Endothelial cell of umbilical vein (primary cell): ENCODE data around the gene KCTD14. TPM values are rescaled to one million over a fixed set of nuclear protein-coding genes. Genes with fewer than 3 reads are reported as not detected.

Source experiments
- BruUV-seq: library from RNA; stranded (reverse); fragments of 400-500 nt; replicated peaks from 2 replicates; lab custom pipeline; 2021; lab: Mats Ljungman, UMichigan
- CTCF ChIA-PET: fragments of 300-600, 350-600 bp; sonication (Branson Sonifier 250); formaldehyde crosslinking; loops from one replicate; lab custom pipeline; 2021; ENCODE audit warnings: antibody characterized with exemption, inconsistent platforms; lab: Charles Lee
- POLR2A ChIA-PET: fragments of 300-600, 350-600 bp; sonication (Branson Sonifier 250); formaldehyde crosslinking; loops from one replicate; lab custom pipeline; 2021; ENCODE audit warnings: antibody characterized with exemption, inconsistent platforms; lab: Charles Lee
- DNase-seq: peaks from one replicate; pipeline ENCODE4 v3.0.0-alpha.2; 2011; ENCODE audit warnings: low read depth, low spot score
- FAIRE-seq: peaks from 2 replicates; lab custom pipeline; 2011; peaks lifted over from hg19 to GRCh38; lab: Jason Lieb, UNC
- H2AFZ ChIP-seq: 2 replicates; pipeline ENCODE4 v1.6.0; 2012; ENCODE audit warnings: low read depth, low read length, control low read depth, inconsistent platforms
- H3K27ac ChIP-seq: 2 replicates; pipeline ENCODE4 v1.5.1; 2011; ENCODE audit warnings: low read depth, mild to moderate bottlenecking, control low read depth, low read length, moderate library complexity; ENCODE audit not compliant: insufficient read depth
- H3K27me3 ChIP-seq, 2 experiments: 2 replicates each; pipeline versions ENCODE4 v1.6.0 to v1.6.1; 2011; ENCODE audit warnings: low read length in 2 of 2, mixed read lengths in 1 of 2; ENCODE audit not compliant: control insufficient read depth in 2 of 2, insufficient read depth in 2 of 2
- H3K36me3 ChIP-seq, 2 experiments: 2 replicates in 1 of 2; 3 replicates in 1 of 2; pipeline ENCODE4 v1.5.1; 2011; ENCODE audit warnings: low read length in 2 of 2, mild to moderate bottlenecking in 1 of 2, moderate library complexity in 1 of 2; ENCODE audit not compliant: control insufficient read depth in 2 of 2, insufficient read depth in 2 of 2; ENCODE audit errors: extremely low read depth in 1 of 2
- H3K4me1 ChIP-seq: 3 replicates; pipeline ENCODE4 v1.5.1; 2011; ENCODE audit warnings: mild to moderate bottlenecking, low read length; ENCODE audit not compliant: control insufficient read depth, insufficient read depth; ENCODE audit errors: extremely low read depth
- H3K4me2 ChIP-seq: 2 replicates; pipeline ENCODE4 v1.6.1; 2011; ENCODE audit warnings: low read length, control low read depth, mixed read lengths; ENCODE audit not compliant: insufficient read depth
- H3K4me3 ChIP-seq, 3 experiments: fragments of 200-600 bp in 1 of 3; sonication (generic), shearing (Covaris generic) in 1 of 3; replicated peaks in 1 of 3; 2 replicates each; pipeline ENCODE4 v1.5.1; 2011 to 2016; ENCODE audit warnings: control low read depth in 3 of 3, low read length in 3 of 3, mild to moderate bottlenecking in 2 of 3, inconsistent platforms in 1 of 3, low read depth in 1 of 3, moderate library complexity in 1 of 3; ENCODE audit not compliant: insufficient read depth in 1 of 3
- H3K79me2 ChIP-seq: 2 replicates; pipeline ENCODE4 v1.6.0; 2012; ENCODE audit warnings: low read length, inconsistent platforms; ENCODE audit not compliant: control insufficient read depth, insufficient read depth
- H3K9ac ChIP-seq: replicated peaks from 2 replicates; pipeline ENCODE3; 2011; ENCODE audit warnings: low read length, control low read depth; ENCODE audit not compliant: insufficient read depth; ENCODE audit errors: extremely low read depth
- H3K9me1 ChIP-seq: replicated peaks from 3 replicates; pipeline ENCODE4 v1.6.0; 2011; ENCODE audit warnings: mild to moderate bottlenecking, low read length; ENCODE audit not compliant: control insufficient read depth, insufficient read depth; ENCODE audit errors: extremely low read depth
- H3K9me3 ChIP-seq: replicated peaks from 2 replicates; pipeline ENCODE4 v1.5.1; 2012; ENCODE audit warnings: low read length, inconsistent platforms; ENCODE audit not compliant: control insufficient read depth, insufficient read depth
- H4K20me1 ChIP-seq: replicated peaks from 2 replicates; pipeline ENCODE3; 2011; ENCODE audit warnings: mild to moderate bottlenecking, low read length; ENCODE audit not compliant: control insufficient read depth, insufficient read depth; ENCODE audit errors: extremely low read depth
- EZH2 ChIP-seq: IDR thresholded peaks from 2 replicates; pipeline ENCODE4 v1.6.1; 2012; ENCODE audit warnings: borderline replicate concordance, low read depth, mild to moderate bottlenecking, moderate library complexity, low read length, inconsistent platforms; ENCODE audit not compliant: severe bottlenecking
- FOS ChIP-seq: IDR thresholded peaks from 2 replicates; pipeline ENCODE4 v1.6.1; 2011; ENCODE audit warnings: mild to moderate bottlenecking, low read length, moderate library complexity, borderline replicate concordance; ENCODE audit not compliant: insufficient read depth
- GATA2 ChIP-seq: IDR thresholded peaks from 2 replicates; pipeline ENCODE4 v1.7.0; 2011; ENCODE audit warnings: low read depth, mild to moderate bottlenecking, moderate library complexity, mixed read lengths, low read length; ENCODE audit not compliant: insufficient read length, insufficient read depth
- JUN ChIP-seq: IDR thresholded peaks from 2 replicates; pipeline ENCODE4 v1.6.1; 2011; ENCODE audit warnings: borderline replicate concordance, low read depth; ENCODE audit not compliant: insufficient read length, insufficient read depth
- MYC ChIP-seq: IDR thresholded peaks from one replicate; pipeline ENCODE4 v1.6.1; 2011; ENCODE audit warnings: mild to moderate bottlenecking, low read depth, low read length
- POLR2A ChIP-seq: IDR thresholded peaks from 2 replicates; pipeline ENCODE4 v1.6.1; 2012; ENCODE audit warnings: low read depth, mild to moderate bottlenecking, control low read depth, low read length
- POLR2AphosphoS5 ChIP-seq: IDR thresholded peaks from 2 replicates; pipeline ENCODE4 v1.6.1; 2012; ENCODE audit warnings: low read depth, mild to moderate bottlenecking, control low read depth, low read length, moderate library complexity; ENCODE audit not compliant: insufficient read depth
- dilution Hi-C: fragments of 300-500 bp; cut with MboI; formaldehyde crosslinking; loops from one replicate; pipeline ENCODE4 v1.15.0; 2019; ENCODE audit warnings: low sequenced_read_pairs; ENCODE audit not compliant: extremely low pct_ligation_motif_present
- intact Hi-C: fragments of 100-400 bp; cut with micrococcal nuclease; formaldehyde crosslinking; loops from one replicate; pipeline ENCODE4 v1.10.0; 2022
- polyA plus RNA-seq, 4 experiments: library from polyadenylated mRNA; depleted of rRNA in 3 of 4; stranded (reverse) in 3 of 4; unstranded in 1 of 4; fragments of >200 nt; gene quantifications; 2 replicates each; pipeline versions ENCODE4 v1.2.1 to v1.2.3, GENCODE V29; 2011 to 2012; ENCODE audit warnings: missing spikeins in 1 of 4
- total RNA-seq: library from RNA; stranded (reverse); gene quantifications from 2 replicates; pipeline ENCODE4 v1.2.3, GENCODE V29; 2021
- TF ChIP-seq, protein P1 (sequence below): IDR thresholded peaks from 2 replicates; pipeline ENCODE4 v1.6.1; 2011; ENCODE audit not compliant: insufficient read depth, insufficient read length
- TF ChIP-seq, protein P2 (sequence below), 2 donors: IDR thresholded peaks; 1 replicate in 1 of 2; 2 replicates in 1 of 2; pipeline ENCODE4 v1.5.1; 2011; ENCODE audit warnings: low read length in 2 of 2, mild to moderate bottlenecking in 2 of 2, moderate library complexity in 2 of 2, control low read depth in 1 of 2, inconsistent platforms in 1 of 2, low read depth in 1 of 2; ENCODE audit not compliant: insufficient read depth in 1 of 2; ENCODE audit errors: extremely low read depth in 1 of 2

KCTD14 gene
- total and polyA plus RNA-seq, 2 donors (not counting 3 experiments of a cell fraction or from before 2014, with no cell fraction given) = 0.57 to 1.8 TPM

DNA sequence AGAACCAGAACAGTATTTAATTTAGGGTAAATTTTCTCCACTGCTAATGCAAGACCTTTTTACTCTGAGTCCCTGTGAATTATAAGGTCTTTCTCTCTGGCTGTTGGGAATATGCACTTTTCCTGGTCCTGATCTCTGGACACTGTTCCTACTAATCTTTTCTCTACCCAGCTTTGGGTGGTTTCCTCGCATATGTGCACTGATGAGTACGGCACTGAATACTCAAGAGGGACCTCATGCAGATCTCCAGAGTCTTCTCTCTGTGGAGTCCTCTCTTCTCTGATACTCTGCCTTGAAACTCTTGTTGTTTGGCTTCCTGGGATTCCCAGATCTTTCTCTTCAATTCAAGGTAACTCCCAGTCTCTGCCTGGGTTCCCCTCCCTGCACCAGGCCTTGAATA is 14.0 kb downstream of the KCTD14 start:
- no peaks in the 10 kb centered on the region for H4K20me1 ChIP-seq
- ChIA-PET POLR2A (no interaction called here), CTCF (interaction anchor here (0.6 to 1.7 kb wide), 3 partner anchors 9 to 39 kb away, joined by 3 to 9 read pairs (median 4); no protein-coding TSS in a partner anchor)
- no peak overlapping the region for H3K4me3 ChIP-seq
- H3K27ac ChIP-seq = no peak overlapping the region
- H3K36me3 ChIP-seq = no peaks in the 10 kb centered on the region
- no peak overlapping the region for H3K9ac ChIP-seq
- H3K9me1 ChIP-seq = no peaks in the 10 kb centered on the region
- dilution Hi-C loops = no loop called here
- intact Hi-C loops = no loop called here
- no peak overlapping the region for H3K4me2 ChIP-seq
- H3K4me1 ChIP-seq = no peaks in the 10 kb centered on the region
- H3K9me3 ChIP-seq = no peaks in the 10 kb centered on the region
- no peak for DNase-seq
- TF ChIP-seq, protein P1, sequence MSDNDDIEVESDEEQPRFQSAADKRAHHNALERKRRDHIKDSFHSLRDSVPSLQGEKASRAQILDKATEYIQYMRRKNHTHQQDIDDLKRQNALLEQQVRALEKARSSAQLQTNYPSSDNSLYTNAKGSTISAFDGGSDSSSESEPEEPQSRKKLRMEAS = no peak
- TF ChIP-seq, protein P2, sequence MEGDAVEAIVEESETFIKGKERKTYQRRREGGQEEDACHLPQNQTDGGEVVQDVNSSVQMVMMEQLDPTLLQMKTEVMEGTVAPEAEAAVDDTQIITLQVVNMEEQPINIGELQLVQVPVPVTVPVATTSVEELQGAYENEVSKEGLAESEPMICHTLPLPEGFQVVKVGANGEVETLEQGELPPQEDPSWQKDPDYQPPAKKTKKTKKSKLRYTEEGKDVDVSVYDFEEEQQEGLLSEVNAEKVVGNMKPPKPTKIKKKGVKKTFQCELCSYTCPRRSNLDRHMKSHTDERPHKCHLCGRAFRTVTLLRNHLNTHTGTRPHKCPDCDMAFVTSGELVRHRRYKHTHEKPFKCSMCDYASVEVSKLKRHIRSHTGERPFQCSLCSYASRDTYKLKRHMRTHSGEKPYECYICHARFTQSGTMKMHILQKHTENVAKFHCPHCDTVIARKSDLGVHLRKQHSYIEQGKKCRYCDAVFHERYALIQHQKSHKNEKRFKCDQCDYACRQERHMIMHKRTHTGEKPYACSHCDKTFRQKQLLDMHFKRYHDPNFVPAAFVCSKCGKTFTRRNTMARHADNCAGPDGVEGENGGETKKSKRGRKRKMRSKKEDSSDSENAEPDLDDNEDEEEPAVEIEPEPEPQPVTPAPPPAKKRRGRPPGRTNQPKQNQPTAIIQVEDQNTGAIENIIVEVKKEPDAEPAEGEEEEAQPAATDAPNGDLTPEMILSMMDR (IDR thresholded peaks at IDR 0.05; ENCODE audit: extremely low read depth in 1 of 2, insufficient read depth in 1 of 2, low read depth in 1 of 2, low read length in 2 of 2) = no peak
- TF ChIP-seq EZH2 (no peak), POLR2A (no peak), GATA2 (no peak), JUN (no peak), FOS (no peak), MYC (no peak), POLR2AphosphoS5 (no peak)
- peaks cover 0 to 2% of the 10 kb centered on the region in 2 experiments for H3K27me3 ChIP-seq
- no peaks in the 10 kb centered on the region for H3K79me2 ChIP-seq
- FAIRE-seq = no peak
- no TSS peak for BruUV-seq
- no peak overlapping the region for H2AFZ ChIP-seq
